GM18868 (cell line): ENCODE results near the gene MRPL34.

ENCODE experiments used
- ATAC-seq: cut with Tn5 transposase; IDR thresholded peaks from one replicate; pipeline ENCODE4 v1.9.1; 2021; ENCODE audit warnings: mild to moderate bottlenecking, moderate library complexity; ENCODE audit not compliant: unreplicated experiment

MRPL34 gene

GRCh38 chr19:17340302-17340870 is 34.7 kb downstream of the MRPL34 start:
- no peak for ATAC-seq

- no peak for ATAC-seq
Observed at GRCh38 chr19:17340871-17341357, 35.2 kb downstream of the MRPL34 start.

- ATAC-seq, result no peak
Observed at GRCh38 chr19:17341386-17341785, 35.7 kb downstream of the MRPL34 start.

GRCh38 chr19:17341845-17342244 is 36.2 kb downstream of the MRPL34 start:
- ATAC-seq, result no peak

GRCh38 chr19:17346109-17346671 is 40.5 kb downstream of the MRPL34 start:
- peak; percentile 50 for ATAC-seq

- ATAC-seq, result no peak
Observed at GRCh38 chr19:17347361-17347760, 41.7 kb downstream of the MRPL34 start.

GRCh38 chr19:17347877-17348276 is 42.2 kb downstream of the MRPL34 start:
- no peak for ATAC-seq

- ATAC-seq, result no peak
Observed at GRCh38 chr19:17348700-17349099, 43.0 kb downstream of the MRPL34 start.

GRCh38 chr19:17351815-17352435 is 46.3 kb downstream of the MRPL34 start:
- ATAC-seq, result no peak

GRCh38 chr19:17352608-17353280 is 47.1 kb downstream of the MRPL34 start:
- ATAC-seq, result no peak

GRCh38 chr19:17353386-17353785 is 47.7 kb downstream of the MRPL34 start:
- no peak for ATAC-seq
